Measurements from ENCODE around the gene SNRNP35. TPM values are rescaled to one million over a fixed set of nuclear protein-coding genes. Genes with fewer than 3 reads are reported as not detected.
"Not testable (repeated sequence)": the region's sequence is repeated elsewhere in the genome, so short reads cannot be mapped to it uniquely, and the experiment has no call there.

The SNRNP35 gene
- total and polyA plus RNA-seq, 4 donors, result 9.0 to 13.3 (median 11.1) TPM

- Histone ChIP-seq H3K9ac (ENCODE audit: low read depth in 1 of 2, low read length in 2 of 2) (no peak overlapping the region), H3K36me3 (ENCODE audit: control insufficient read depth in 4 of 4, insufficient read depth in 3 of 4, low read depth in 1 of 4, low read length in 3 of 4) (no peaks in the 10 kb centered on the region), H3K27me3 (ENCODE audit: control insufficient read depth in 4 of 4, insufficient read depth in 4 of 4, low read length in 3 of 4) (no peaks in the 10 kb centered on the region), H3K4me3 (ENCODE audit: low read depth in 1 of 3, low read length in 3 of 3) (no peak overlapping the region), H3K9me3 (ENCODE audit: control insufficient read depth in 4 of 4, low read length in 3 of 4) (no peaks in the 10 kb centered on the region), H3K4me1 (ENCODE audit: control insufficient read depth in 4 of 4, insufficient read depth in 4 of 4, low read length in 3 of 4) (no peaks in the 10 kb centered on the region), H3K27ac (ENCODE audit: low read depth in 1 of 2, low read length in 2 of 2) (no peak overlapping the region)
- WGBS, result 97% methylated on average over 13 of the region's 13 CpGs
- TF ChIP-seq CTCF (IDR thresholded peaks at IDR 0.05; ENCODE audit: low read depth, low read length, missing input control), result no peak
- no peak for TF ChIP-seq FOXA1 (IDR thresholded peaks at IDR 0.05)
- no peak for TF ChIP-seq EGR1 (IDR thresholded peaks at IDR 0.05; ENCODE audit: low read depth in 2 of 2)
- no peak for TF ChIP-seq YY1 (IDR thresholded peaks at IDR 0.05)
- TF ChIP-seq ZBTB33 (IDR thresholded peaks at IDR 0.05), result no peak
- TF ChIP-seq NR2F2 (IDR thresholded peaks at IDR 0.05), result no peak
- TF ChIP-seq HNF4G (IDR thresholded peaks at IDR 0.05), result no peak
- no peak for TF ChIP-seq ATF3 (IDR thresholded peaks at IDR 0.05)
- no peak for TF ChIP-seq FOXA2 (IDR thresholded peaks at IDR 0.05)
- TF ChIP-seq RAD21 (IDR thresholded peaks at IDR 0.05), result no peak
- TF ChIP-seq SP1 (IDR thresholded peaks at IDR 0.05), result no peak
- TF ChIP-seq HNF4A (conservative IDR thresholded peaks at IDR 0.05), result no peak
- TF ChIP-seq REST (IDR thresholded peaks at IDR 0.05), result no peak
- TF ChIP-seq TAF1 (conservative IDR thresholded peaks at IDR 0.05), result no peak
- TF ChIP-seq RXRA (IDR thresholded peaks at IDR 0.05), result no peak
- no peak for TF ChIP-seq GABPA (IDR thresholded peaks at IDR 0.05 in 1 of 2, conservative IDR thresholded peaks at IDR 0.05 in 1 of 2)
- no peak for TF ChIP-seq JUND (IDR thresholded peaks at IDR 0.05)
- TF ChIP-seq MAX (IDR thresholded peaks at IDR 0.05), result no peak
- no peak for DNase-seq (ENCODE audit: low spot score)
Measured at GRCh38 chr12:123491481-123491880, 33.5 kb downstream of the SNRNP35 start.

GRCh38 chr12:123492339-123493039 is 34.5 kb downstream of the SNRNP35 start:
- not testable (repeated sequence) for DNase-seq (ENCODE audit: low spot score); H3K4me1 ChIP-seq (ENCODE audit: control insufficient read depth in 4 of 4, insufficient read depth in 4 of 4, low read length in 3 of 4)

More at GRCh38 chr12:123492339-123493039, 34.5 kb downstream of the SNRNP35 start:
- H3K27me3 ChIP-seq (ENCODE audit: control insufficient read depth in 4 of 4, insufficient read depth in 4 of 4, low read length in 3 of 4); H3K36me3 ChIP-seq (ENCODE audit: control insufficient read depth in 4 of 4, insufficient read depth in 3 of 4, low read depth in 1 of 4, low read length in 3 of 4); H3K4me3 ChIP-seq (ENCODE audit: low read depth in 1 of 3, low read length in 3 of 3); H3K9ac ChIP-seq (ENCODE audit: low read depth in 1 of 2, low read length in 2 of 2); H3K9me3 ChIP-seq (ENCODE audit: control insufficient read depth in 4 of 4, low read length in 3 of 4); H3K27ac ChIP-seq (ENCODE audit: low read depth in 1 of 2, low read length in 2 of 2): not testable (repeated sequence)
- 86% methylated on average over 7 of the region's 7 CpGs for WGBS
